ENCODE measurements around the gene PKD2L2.

DNA sequence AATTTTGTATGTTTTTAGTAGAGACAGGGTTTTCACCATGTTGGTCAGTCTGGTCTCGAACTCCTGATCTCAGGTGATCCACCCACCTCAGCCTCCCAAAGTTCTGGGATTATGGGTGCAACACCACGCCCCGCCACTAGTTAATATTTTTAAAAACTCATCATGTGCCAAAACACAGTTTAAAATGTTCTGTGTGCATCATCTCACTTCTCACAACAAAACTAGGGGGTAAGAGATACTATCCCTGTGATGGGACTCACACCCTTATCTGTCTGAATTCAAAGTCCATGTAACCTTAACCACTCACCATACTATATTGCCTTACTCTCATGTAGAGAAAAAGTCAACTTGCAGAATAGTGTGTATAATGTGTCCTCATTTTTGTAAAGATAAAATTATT lies 2.6 kb downstream of the PKD2L2 start:
- TF ChIP-seq CTCF (optimal IDR thresholded peaks at IDR 0.05 in 1 of 3, IDR thresholded peaks at IDR 0.05 in 1 of 3, conservative IDR thresholded peaks at IDR 0.05 in 1 of 3; ENCODE audit: extremely low read depth in 1 of 3, insufficient read depth in 2 of 3, low read length in 3 of 3): no peak
- TF ChIP-seq EZH2 (IDR thresholded peaks at IDR 0.05; ENCODE audit: low read length): no peak

Measured in keratinocyte (primary cell).